HG02610 (cell line): ENCODE results near the gene SIKE1.
"Not testable (repeated sequence)": the region's sequence is repeated elsewhere in the genome, so short reads cannot be mapped to it uniquely, and the experiment has no call there.

Experiments
- ATAC-seq: cut with Tn5 transposase; IDR thresholded peaks from one replicate; pipeline ENCODE4 v1.9.1; 2021; ENCODE audit warnings: mild to moderate bottlenecking, moderate library complexity; ENCODE audit not compliant: unreplicated experiment

SIKE1 gene

GRCh38 chr1:114780344-114781226, at the start of gene SIKE1:
Gene SIKE1, minus strand, starts transcription at chr1:114780685. Its CDS starts 78 bp downstream, at chr1:114780607.
- peak; percentile 97 for ATAC-seq

DNA sequence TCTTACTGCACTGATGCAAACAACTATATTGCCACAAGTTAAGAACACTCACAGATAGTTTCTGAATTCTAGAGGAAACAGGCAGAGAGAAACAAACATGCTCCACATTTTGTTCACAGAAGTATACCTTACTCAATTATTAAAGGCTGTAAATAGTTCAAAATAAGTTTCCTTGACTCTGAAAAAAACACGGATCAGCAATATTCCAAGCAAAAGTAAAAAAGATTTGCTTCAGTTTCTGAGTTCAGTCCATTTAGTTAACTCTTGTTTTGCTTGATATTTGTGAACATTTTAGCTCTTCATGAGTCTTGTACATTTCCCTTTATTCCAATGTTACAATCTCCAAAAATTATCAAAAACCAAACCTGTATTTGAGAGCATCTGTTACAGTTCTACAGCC, 49.6 kb upstream of the SIKE1 start:
- not testable (repeated sequence) for ATAC-seq

- no peak for ATAC-seq
Observed at GRCh38 chr1:114828251-114828650, 47.8 kb upstream of the SIKE1 start.

GRCh38 chr1:114821978-114822377, 41.5 kb upstream of the SIKE1 start:
- ATAC-seq = no peak

DNA sequence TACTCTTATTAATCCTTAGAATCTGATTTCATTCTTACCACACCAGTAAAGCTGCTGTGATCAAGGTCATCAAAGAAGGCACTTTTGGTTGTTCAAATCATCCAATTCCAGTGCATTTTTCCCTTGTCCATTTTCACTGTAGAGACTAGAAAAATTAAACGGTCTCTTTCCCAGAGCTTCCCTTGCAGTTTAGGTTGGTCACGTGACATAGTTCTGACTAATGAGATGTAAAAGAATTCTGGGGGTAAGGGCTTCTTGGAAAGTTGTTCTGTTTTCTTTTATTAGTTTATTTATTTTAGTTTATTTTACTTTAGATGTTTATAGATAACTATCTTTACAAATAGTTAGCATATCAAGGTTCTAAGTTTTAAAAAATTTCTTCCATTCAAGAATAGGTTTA, 39.9 kb upstream of the SIKE1 start:
- ATAC-seq = no peak

GRCh38 chr1:114819869-114820268, 39.4 kb upstream of the SIKE1 start:
- ATAC-seq = no peak

GRCh38 chr1:114804449-114804848, 24.0 kb upstream of the SIKE1 start:
- not testable (repeated sequence) for ATAC-seq

- ATAC-seq = peak; percentile 96
Observed at GRCh38 chr1:114803001-114803400, 22.5 kb upstream of the SIKE1 start.

DNA sequence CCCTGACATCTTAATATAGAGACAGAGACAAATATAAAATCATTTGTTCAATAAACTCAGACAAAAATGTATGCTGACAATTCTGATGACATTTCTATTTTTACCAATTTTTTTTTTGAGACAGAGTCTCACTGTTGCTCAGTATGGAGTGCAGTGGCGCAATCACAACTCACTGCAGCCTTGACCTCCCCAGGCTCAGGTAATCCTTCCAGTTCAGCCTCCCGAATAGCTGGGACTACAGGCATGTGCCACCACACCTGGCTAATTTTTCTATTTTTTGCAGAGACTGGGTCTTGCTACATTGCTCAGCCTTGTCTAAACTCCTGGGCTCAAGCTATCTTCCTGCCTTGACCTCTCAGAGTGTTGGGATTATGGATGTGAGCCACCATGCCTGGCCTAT, 13.6 kb upstream of the SIKE1 start:
- ATAC-seq = no peak

GRCh38 chr1:114790581-114790980, 10.1 kb upstream of the SIKE1 start:
- ATAC-seq = not testable (repeated sequence)

GRCh38 chr1:114786440-114786839, 6.0 kb upstream of the SIKE1 start:
- not testable (repeated sequence) for ATAC-seq

DNA sequence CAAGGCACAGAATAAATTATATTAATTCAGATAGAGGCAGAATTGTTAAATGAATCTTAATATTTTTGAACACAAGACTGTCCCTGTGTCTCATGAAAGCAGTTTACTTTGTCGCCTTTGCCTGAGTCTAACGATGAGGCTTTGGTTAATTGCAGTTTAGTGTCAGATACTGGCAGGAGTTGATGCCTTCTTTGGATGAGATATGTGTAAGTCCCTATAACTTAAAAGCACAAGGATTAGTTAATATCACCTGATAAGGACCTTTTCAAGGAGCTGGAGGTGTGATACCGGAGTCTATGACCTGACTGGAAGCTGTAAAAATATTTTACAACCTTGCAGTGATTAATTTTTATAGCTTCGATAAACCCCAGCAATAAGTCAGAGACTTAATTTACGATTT, 2.0 kb upstream of the SIKE1 start:
- no peak for ATAC-seq

GRCh38 chr1:114779722-114780121, 763 bp downstream of the SIKE1 start:
- no peak for ATAC-seq

- not testable (repeated sequence) for ATAC-seq
Observed at GRCh38 chr1:114776726-114777125, 3.8 kb downstream of the SIKE1 start.

DNA sequence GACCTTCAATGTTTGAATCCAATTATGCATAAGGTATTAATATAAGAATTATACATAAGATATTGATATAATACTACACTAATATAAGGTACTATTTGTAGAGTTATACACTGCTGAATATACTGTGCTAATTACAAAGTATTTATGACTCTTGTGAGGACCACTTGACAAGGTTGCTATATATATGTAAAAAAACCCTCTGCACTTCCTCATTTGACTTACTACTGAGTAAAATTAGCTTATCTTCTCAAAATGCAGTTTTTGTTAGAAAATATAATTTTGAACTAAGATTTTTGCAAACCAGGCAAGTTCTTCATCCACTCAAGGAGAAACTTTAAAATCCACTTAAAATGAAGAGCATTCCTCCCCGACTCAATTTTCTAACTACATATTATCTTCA, 8.5 kb downstream of the SIKE1 start:
- ATAC-seq = no peak

DNA sequence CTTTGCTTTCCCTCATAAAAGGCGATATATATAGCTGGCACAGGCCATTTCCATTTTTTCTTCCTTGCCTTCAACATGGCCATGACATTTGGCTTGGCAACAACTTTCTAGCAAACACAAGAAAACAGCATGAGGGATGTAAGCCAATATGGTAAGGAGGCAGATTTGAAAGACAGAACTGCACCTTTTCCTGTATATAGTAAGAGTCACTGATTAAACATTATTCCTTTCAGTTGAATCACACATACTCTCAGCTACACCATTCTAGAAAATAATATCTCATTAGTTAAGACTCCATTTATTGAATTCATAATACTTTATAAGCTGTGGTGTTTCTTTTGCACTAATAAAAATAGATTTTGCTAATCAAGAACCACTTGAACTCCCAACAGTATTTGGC, 9.5 kb downstream of the SIKE1 start:
- no peak for ATAC-seq

DNA sequence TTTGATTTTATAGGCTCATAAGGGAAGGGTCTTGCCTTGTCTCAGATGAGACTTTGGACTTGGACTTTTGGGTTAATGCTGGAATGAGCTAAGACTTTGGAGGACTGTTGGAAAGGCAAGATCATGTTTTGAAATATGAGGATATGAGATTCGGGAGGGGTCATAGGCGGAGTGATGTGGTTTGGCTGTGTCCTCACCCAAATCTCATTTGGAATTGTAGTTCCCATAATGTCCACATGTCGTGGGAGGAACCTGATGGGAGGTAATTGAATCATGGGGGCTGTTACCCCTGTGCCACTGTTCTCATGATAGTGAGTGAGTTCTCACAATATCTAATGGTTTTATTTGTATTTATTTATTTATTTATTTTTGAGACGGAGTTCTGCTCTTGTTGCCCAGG, 15.8 kb downstream of the SIKE1 start:
- no peak for ATAC-seq

GRCh38 chr1:114758256-114758832, 22.1 kb downstream of the SIKE1 start:
- ATAC-seq = no peak

DNA sequence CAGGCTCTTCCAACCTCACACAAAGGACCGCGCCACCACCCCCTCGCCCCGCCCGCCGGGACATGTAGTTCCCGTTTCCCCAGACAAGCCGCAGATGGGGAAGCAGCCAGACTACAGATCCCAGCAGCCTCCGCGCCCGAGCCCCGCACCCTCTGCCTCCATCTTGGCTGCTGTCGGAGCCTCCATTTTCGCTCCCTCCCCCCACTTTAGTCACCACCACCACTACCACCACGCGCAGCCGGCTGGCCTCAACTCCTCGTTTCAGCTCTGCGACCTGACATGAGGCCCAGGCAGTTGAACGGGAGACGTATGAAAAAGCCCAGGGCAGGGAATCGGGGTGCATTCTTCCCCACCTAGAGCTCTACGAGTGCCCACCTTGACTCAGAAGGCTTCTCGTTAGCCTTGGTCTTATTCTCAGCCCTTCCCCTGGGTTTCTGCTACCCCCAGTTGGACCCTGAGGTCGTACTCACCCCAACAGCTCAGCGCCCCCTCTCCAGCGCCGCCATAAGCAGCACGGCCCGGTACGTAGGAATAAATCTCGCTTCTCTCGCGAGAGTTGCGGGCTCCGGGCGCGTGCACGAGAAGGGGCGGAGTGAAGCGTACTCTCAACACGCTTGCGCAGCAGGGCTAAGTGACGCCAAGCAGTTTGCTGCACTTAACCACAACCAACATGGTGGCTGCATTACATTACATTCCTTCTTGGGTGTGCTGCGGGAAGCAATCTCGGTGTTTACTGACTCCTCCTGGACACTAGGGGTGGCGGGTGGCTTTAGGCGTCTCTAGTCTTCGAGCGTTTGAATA, 22.8 kb downstream of the SIKE1 start, which contains the start of gene CSDE1:
CSDE1 (minus strand) TSS at position 530 of the 801 bp plus-strand sequence. CDS start 18,094 bp downstream, outside the sequence.
- peak; percentile 83 for ATAC-seq

DNA sequence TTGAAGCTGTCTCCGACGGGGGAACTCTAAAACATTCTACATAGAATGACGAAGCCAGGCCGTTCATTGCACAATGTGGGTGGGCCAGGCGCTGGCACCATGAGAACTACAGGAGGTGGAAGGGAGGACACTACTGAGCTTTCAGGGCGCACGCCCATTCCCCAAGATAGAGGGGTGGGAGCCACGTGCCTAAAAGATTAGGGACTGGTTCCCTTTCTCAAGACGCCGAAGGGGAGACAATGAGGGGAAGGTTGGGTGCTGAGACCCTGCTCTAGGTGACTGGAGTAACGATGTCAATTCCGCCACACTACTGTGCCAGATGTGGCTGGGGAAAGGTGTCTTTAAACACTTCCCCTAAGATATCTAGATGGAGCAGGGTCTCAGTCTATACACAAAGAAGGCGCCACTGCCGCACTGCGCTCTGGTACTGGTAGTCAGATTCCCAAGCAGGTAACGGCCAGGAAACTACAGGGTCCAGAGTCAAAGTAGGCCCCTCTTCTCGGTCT, 23.5 kb downstream of the SIKE1 start:
- no peak for ATAC-seq
